ENCODE measurements around the gene RAB10. TPM values are rescaled to one million over a fixed set of nuclear protein-coding genes. Genes with fewer than 3 reads are reported as not detected.

Gene RAB10
- total and polyA plus RNA-seq, 9 of the 15 experiments (the other 6 are each of a cell fraction or from before 2014, with no cell fraction given): 25.1 to 214 (median 157) TPM

- TF ChIP-seq, protein P1, sequence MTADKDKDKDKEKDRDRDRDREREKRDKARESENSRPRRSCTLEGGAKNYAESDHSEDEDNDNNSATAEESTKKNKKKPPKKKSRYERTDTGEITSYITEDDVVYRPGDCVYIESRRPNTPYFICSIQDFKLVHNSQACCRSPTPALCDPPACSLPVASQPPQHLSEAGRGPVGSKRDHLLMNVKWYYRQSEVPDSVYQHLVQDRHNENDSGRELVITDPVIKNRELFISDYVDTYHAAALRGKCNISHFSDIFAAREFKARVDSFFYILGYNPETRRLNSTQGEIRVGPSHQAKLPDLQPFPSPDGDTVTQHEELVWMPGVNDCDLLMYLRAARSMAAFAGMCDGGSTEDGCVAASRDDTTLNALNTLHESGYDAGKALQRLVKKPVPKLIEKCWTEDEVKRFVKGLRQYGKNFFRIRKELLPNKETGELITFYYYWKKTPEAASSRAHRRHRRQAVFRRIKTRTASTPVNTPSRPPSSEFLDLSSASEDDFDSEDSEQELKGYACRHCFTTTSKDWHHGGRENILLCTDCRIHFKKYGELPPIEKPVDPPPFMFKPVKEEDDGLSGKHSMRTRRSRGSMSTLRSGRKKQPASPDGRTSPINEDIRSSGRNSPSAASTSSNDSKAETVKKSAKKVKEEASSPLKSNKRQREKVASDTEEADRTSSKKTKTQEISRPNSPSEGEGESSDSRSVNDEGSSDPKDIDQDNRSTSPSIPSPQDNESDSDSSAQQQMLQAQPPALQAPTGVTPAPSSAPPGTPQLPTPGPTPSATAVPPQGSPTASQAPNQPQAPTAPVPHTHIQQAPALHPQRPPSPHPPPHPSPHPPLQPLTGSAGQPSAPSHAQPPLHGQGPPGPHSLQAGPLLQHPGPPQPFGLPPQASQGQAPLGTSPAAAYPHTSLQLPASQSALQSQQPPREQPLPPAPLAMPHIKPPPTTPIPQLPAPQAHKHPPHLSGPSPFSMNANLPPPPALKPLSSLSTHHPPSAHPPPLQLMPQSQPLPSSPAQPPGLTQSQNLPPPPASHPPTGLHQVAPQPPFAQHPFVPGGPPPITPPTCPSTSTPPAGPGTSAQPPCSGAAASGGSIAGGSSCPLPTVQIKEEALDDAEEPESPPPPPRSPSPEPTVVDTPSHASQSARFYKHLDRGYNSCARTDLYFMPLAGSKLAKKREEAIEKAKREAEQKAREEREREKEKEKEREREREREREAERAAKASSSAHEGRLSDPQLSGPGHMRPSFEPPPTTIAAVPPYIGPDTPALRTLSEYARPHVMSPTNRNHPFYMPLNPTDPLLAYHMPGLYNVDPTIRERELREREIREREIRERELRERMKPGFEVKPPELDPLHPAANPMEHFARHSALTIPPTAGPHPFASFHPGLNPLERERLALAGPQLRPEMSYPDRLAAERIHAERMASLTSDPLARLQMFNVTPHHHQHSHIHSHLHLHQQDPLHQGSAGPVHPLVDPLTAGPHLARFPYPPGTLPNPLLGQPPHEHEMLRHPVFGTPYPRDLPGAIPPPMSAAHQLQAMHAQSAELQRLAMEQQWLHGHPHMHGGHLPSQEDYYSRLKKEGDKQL (CRISPR knock-in tag; IDR thresholded peaks at IDR 0.05; ENCODE audit: borderline replicate concordance): no peak
- TF ChIP-seq ZC3H4 (CRISPR knock-in tag; IDR thresholded peaks at IDR 0.05; ENCODE audit: borderline replicate concordance): 0 out of 2 replicates have a peak, but pooled peaks have one; percentile 23
- TF ChIP-seq USF2 (CRISPR knock-in tag; IDR thresholded peaks at IDR 0.05): no peak
- no peak for TF ChIP-seq HIVEP1 (CRISPR knock-in tag; IDR thresholded peaks at IDR 0.05)
- no peak for TF ChIP-seq RNF2 (IDR thresholded peaks at IDR 0.05)
These were observed 151.5 kb downstream of the RAB10 start (continued) for GRCh38 chr2:26185304-26185928.
